ENCODE results near the gene ANAPC13.

ANAPC13 gene

DNA sequence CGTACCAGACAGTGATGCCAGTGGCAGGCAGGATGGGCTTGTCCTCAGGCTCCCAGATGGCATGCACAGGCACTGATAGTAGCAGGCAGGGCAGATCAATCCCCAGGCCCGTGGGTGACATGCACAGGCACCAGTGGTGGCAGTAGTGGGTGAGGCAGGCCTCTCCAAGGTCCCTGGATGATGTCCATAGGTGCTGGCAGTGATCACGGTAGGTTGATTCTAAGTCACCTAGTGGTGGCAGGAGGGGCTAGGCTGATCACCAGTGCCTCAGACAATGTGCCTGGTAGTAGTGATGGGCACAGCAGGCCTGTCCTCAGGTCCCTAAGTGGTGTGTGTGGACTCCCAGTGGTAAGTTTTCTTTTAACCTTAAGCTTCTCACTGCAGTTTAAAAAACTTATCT, 19.7 kb upstream of the ANAPC13 start:
- no peak overlapping the region for H3K4me3 ChIP-seq (ENCODE audit: low read depth, low read length)
- TF ChIP-seq, protein P1, sequence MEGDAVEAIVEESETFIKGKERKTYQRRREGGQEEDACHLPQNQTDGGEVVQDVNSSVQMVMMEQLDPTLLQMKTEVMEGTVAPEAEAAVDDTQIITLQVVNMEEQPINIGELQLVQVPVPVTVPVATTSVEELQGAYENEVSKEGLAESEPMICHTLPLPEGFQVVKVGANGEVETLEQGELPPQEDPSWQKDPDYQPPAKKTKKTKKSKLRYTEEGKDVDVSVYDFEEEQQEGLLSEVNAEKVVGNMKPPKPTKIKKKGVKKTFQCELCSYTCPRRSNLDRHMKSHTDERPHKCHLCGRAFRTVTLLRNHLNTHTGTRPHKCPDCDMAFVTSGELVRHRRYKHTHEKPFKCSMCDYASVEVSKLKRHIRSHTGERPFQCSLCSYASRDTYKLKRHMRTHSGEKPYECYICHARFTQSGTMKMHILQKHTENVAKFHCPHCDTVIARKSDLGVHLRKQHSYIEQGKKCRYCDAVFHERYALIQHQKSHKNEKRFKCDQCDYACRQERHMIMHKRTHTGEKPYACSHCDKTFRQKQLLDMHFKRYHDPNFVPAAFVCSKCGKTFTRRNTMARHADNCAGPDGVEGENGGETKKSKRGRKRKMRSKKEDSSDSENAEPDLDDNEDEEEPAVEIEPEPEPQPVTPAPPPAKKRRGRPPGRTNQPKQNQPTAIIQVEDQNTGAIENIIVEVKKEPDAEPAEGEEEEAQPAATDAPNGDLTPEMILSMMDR (IDR thresholded peaks at IDR 0.05; ENCODE audit: low read depth, low read length) = no peak
- TF ChIP-seq, protein P2, sequence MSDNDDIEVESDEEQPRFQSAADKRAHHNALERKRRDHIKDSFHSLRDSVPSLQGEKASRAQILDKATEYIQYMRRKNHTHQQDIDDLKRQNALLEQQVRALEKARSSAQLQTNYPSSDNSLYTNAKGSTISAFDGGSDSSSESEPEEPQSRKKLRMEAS (IDR thresholded peaks at IDR 0.05; ENCODE audit: low read depth, low read length) = no peak
- TF ChIP-seq POLR2A (IDR thresholded peaks at IDR 0.05; ENCODE audit: extremely low read depth, insufficient read length) (no peak), MYC (IDR thresholded peaks at IDR 0.05; ENCODE audit: low read depth, low read length) (no peak)
- no peak for DNase-seq (ENCODE audit: low read depth)

DNA sequence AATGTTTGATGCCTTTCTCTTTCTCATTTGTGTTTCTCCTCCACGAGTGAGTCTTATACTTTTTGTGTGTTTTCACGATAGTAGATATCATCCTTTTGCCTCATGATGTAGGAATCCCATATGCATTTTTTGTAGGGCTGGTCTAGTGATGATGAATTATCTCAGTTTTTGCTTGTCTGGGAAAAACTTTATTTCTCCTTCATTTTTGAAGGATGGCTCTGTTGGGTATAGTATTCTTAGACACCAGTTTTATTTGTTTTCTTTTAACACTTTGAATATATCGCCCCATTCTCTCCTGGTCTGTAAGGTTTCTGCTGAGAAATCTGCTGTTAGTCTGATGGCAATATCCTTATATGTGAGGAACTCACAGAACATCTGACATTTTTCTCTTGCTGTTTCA, 18.3 kb upstream of the ANAPC13 start:
- no peak for DNase-seq (ENCODE audit: low read depth)
- no peak overlapping the region for H3K4me3 ChIP-seq (ENCODE audit: low read depth, low read length)
- TF ChIP-seq POLR2A (IDR thresholded peaks at IDR 0.05; ENCODE audit: extremely low read depth, insufficient read length) (no peak), MYC (IDR thresholded peaks at IDR 0.05; ENCODE audit: low read depth, low read length) (no peak)
- TF ChIP-seq, protein P2 (IDR thresholded peaks at IDR 0.05; ENCODE audit: low read depth, low read length) = no peak

DNA sequence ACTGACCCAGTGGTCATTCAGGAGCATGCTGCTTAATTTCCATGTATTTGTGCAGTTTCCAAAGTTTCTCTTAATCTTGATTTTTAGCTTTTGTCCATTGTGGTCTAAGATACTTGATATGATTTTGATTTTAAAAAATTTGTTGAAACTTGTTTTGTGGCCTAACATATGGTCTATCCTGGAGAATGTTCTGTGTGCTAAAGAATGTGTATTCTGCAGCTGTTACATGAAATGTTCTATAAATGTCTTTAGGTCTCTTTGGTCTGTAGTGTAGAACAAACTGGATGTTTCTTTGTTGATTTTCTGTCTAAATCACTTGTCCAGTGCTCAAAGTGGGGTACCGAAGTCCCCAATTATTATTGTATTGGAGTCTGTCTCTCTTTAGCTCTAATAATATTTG, 17.5 kb upstream of the ANAPC13 start:
- H3K4me3 ChIP-seq (ENCODE audit: low read depth, low read length) = no peak overlapping the region
- no peak for DNase-seq (ENCODE audit: low read depth)
- TF ChIP-seq MYC (IDR thresholded peaks at IDR 0.05; ENCODE audit: low read depth, low read length) (no peak), POLR2A (IDR thresholded peaks at IDR 0.05; ENCODE audit: extremely low read depth, insufficient read length) (no peak)
- TF ChIP-seq, protein P1 (IDR thresholded peaks at IDR 0.05; ENCODE audit: low read depth, low read length) = no peak
- TF ChIP-seq, protein P2 (IDR thresholded peaks at IDR 0.05; ENCODE audit: low read depth, low read length) = no peak

DNA sequence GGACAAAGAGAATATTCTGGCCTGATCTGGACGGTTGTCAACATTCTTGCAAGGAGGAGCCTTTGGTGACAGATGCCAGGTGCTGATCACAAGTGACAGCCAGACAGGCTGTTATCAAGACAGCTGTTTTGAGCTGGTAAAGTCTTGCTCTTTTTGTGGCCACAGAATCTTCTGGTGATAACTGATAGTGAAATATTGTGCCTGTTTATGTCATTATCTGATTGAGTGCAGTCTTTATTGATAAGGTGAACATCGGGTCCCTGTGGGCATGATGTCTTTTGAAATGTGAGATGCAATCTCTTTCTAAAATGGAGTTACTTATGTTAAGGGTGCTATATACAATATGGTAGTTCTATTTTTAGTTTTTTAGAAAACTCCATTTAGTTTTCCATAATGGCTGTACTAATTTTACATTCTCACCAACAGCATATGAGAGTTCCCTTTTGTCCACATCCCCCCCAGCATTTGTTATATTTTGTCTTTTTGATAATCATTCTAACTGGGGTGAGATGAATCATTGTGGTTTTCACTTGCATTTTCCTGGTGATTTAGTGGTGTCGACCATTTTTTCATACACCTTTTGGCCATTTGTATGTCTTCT, 10.8 kb upstream of the ANAPC13 start:
- TF ChIP-seq POLR2A (IDR thresholded peaks at IDR 0.05; ENCODE audit: extremely low read depth, insufficient read length) (no peak), MYC (IDR thresholded peaks at IDR 0.05; ENCODE audit: low read depth, low read length) (no peak)
- TF ChIP-seq, protein P2 (IDR thresholded peaks at IDR 0.05; ENCODE audit: low read depth, low read length) = no peak
- TF ChIP-seq, protein P1 (IDR thresholded peaks at IDR 0.05; ENCODE audit: low read depth, low read length) = no peak
- H3K4me3 ChIP-seq (ENCODE audit: low read depth, low read length) = no peak overlapping the region
- DNase-seq (ENCODE audit: low read depth) = peak; percentile 49

DNA sequence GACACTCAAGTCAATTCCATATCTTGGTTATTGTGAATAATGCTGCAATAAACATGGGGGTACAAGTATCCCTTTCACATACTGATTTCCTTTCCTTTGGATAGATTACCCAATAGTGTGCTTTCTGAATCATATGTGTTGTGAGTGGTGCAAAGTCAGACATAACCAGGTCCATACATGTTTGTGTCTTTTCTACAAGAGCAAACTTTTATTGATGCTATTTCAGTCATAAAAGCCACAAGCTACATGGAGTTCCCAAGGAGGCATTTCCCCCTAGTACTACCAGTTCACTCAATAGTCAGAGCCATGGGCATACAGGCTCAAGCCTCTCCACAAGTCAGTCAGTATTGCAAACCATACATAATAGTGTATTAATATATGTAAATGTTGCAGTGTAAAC, 10.2 kb upstream of the ANAPC13 start:
- TF ChIP-seq, protein P2 (IDR thresholded peaks at IDR 0.05; ENCODE audit: low read depth, low read length) = no peak
- no peak for TF ChIP-seq POLR2A (IDR thresholded peaks at IDR 0.05; ENCODE audit: extremely low read depth, insufficient read length)
- TF ChIP-seq, protein P1 (IDR thresholded peaks at IDR 0.05; ENCODE audit: low read depth, low read length) = no peak
- TF ChIP-seq MYC (IDR thresholded peaks at IDR 0.05; ENCODE audit: low read depth, low read length) = no peak
- DNase-seq (ENCODE audit: low read depth) = no peak
- H3K4me3 ChIP-seq (ENCODE audit: low read depth, low read length) = no peak overlapping the region

DNA sequence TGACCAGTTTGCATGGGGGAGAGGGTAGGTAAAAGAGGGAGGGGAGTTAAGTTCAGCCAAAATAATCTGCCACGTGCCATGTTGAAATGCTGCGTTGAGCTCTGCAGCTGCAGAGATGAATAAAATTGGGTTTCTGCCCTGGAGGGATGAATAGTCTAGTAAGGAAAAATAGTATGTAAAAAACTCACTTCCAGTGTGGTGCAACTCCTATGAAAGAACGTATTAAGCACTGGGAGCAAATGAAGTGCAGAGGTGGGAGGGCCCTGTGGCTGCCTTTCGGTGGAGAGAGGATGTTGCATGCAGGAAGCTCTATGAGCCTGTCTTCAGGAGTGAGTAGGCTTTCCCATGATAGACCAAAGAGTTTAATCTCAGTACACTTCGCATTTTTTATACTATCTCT, 8.7 kb upstream of the ANAPC13 start:
- TF ChIP-seq POLR2A (IDR thresholded peaks at IDR 0.05; ENCODE audit: extremely low read depth, insufficient read length) (no peak), MYC (IDR thresholded peaks at IDR 0.05; ENCODE audit: low read depth, low read length) (no peak)
- TF ChIP-seq, protein P1 (IDR thresholded peaks at IDR 0.05; ENCODE audit: low read depth, low read length) = no peak
- TF ChIP-seq, protein P2 (IDR thresholded peaks at IDR 0.05; ENCODE audit: low read depth, low read length) = peak; percentile 62
- H3K4me3 ChIP-seq (ENCODE audit: low read depth, low read length) = peak overlapping the region; percentile 29
- peak; percentile 87 for DNase-seq (ENCODE audit: low read depth)

All from NB4 (cell line).